Effector CD8-positive, alpha-beta T cell (primary cell): ENCODE results near the gene UPK1A.
"Not testable (repeated sequence)": the region's sequence is repeated elsewhere in the genome, so short reads cannot be mapped to it uniquely, and the experiment has no call there.

ENCODE experiments used
- DNase-seq: peaks from one replicate; lab custom pipeline; 2025; lab: John Stamatoyannopoulos, UW

The UPK1A gene

DNA sequence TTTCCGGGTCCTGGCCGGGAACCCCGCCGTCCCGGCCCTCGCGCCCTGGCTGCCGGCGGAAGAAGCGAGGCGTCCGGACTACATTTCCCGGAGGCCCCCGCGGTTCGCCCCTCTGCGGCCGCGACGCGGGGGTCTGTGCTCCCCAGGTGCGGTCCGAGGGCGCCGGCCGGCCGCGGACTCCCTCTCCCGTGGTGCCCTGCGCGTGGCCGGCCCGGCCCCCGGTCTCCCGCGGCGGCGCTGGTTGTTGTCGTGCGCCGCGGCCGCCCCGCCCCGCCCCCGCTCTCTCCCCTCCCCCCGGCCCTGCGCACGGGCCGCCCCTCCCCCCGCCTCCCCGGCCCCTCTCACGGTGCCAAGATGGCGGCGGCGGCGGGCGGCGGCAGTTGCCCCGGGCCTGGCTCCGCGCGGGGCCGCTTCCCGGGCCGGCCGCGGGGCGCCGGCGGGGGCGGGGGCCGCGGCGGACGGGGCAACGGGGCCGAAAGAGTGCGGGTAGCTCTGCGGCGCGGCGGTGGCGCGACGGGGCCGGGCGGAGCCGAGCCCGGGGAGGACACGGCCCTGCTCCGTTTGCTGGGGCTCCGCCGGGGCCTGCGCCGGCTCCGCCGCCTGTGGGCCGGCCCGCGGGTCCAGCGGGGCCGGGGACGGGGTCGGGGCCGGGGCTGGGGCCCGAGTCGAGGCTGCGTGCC lies 51.5 kb downstream of the UPK1A start, which contains the start of gene KMT2B:
Gene KMT2B (plus strand): TSS at position 339 of the 680 bp plus-strand sequence. CDS start 16 bp downstream, at position 355.
- no peak for DNase-seq

DNA sequence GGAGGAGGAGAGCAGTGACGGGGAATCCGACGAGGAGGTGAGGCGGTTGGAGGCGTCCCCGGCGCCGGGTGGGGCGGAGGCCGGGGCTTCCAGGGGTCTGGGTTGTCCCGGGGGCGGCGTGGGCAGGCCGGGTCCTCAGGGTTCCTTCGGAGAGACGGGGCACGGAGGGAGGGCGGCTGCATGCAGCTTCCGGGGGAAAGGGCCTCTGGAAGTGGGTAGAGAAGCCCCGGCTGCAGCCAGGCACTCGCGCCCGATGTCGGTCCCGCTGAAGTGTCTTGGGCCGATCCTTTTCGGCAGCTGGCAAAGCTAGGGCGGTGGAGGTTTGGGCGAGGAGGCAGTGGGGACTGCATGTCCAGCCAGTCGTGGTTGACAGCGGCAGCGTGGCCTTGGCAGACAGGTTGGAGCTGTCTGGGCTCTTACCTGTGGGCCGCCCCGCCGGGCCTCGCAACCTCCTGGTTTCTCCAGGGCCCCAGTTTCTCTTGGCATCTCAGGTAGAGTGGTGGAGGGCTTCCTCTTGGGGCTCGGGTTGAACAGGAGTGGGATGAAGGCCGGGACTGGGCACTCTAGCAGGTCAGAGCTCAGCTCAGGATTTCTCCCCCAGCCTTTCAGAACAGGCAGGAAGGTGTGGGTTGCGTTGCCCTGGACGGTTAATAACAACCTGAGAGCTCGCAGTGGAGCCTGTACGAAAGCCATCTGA lies 52.2 kb downstream of the UPK1A start:
- DNase-seq = peak; percentile 29

DNA sequence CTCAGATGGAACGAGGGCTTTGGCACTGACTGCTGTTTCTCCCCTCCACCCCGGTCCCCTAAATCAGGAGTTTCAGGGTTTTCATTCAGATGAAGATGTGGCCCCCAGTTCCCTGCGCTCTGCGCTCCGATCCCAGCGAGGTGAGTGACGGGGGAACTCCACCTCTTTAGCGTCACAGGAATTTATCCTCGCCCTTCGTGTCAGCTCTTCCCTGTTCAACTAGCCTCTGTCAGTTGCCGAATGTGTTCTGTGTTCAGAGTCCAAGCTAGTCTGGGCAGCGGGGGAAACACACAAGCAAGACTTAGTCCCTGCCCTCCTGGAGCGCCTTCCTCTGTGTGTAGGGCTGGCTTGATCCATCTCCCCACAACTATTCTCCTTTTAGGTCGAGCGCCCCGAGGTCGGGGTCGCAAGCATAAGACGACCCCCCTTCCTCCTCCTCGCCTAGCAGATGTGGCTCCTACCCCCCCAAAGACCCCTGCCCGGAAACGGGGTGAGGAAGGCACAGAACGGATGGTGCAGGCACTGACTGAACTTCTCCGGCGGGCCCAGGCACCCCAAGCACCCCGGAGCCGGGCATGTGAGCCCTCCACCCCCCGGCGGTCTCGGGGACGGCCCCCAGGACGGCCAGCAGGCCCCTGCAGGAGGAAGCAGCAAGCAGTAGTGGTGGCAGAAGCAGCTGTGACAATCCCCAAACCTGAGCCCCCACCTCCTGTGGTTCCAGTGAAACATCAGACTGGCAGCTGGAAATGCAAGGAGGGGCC lies 53.3 kb downstream of the UPK1A start:
- no peak for DNase-seq

DNA sequence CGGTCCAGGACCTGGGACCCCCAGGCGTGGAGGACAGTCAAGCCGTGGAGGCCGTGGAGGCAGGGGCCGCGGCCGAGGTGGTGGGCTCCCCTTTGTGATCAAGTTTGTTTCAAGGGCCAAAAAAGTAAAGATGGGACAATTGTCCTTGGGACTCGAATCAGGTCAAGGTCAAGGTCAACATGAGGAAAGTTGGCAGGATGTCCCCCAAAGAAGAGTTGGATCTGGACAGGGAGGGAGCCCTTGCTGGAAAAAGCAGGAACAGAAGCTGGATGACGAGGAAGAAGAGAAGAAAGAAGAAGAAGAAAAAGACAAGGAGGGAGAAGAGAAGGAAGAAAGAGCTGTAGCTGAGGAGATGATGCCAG lies 53.8 kb downstream of the UPK1A start:
- no peak for DNase-seq

DNA sequence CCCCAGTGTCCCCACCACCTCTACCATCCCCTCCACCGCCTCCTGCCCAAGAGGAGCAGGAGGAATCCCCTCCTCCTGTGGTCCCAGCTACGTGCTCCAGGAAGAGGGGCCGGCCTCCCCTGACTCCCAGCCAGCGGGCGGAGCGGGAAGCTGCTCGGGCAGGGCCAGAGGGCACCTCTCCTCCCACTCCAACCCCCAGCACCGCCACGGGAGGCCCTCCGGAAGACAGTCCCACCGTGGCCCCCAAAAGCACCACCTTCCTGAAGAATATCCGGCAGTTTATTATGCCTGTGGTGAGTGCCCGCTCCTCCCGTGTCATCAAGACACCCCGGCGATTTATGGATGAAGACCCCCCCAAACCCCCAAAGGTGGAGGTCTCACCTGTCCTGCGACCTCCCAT lies 54.3 kb downstream of the UPK1A start:
- no peak for DNase-seq

DNA sequence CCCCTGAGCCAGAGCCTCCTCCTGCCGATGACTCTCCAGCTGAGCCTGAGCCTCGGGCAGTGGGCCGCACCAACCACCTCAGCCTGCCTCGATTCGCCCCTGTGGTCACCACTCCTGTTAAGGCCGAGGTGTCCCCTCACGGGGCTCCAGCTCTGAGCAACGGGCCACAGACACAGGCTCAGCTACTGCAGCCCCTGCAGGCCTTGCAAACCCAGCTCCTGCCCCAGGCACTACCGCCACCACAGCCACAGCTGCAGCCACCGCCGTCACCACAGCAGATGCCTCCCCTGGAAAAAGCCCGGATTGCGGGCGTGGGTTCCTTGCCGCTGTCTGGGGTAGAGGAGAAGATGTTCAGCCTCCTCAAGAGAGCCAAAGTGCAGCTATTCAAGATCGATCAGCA lies 55.1 kb downstream of the UPK1A start:
- no peak for DNase-seq

DNA sequence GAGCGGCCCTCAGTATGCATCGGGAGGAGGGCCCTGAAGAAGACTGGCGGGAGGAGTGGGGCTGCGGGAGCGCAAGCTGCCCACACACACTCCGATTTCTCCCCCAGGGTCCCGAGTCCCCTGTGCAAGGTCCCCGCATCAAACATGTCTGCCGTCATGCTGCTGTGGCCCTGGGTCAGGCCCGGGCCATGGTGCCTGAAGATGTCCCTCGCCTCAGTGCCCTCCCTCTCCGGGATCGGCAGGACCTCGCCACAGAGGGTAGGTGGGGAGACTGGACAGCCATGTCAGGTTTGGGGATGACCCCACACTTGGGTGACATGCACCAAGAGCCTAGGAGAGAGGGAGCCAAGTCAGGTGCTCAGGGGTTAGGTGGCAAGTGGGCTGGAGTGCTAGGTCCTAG lies 56.1 kb downstream of the UPK1A start:
- no peak for DNase-seq

DNA sequence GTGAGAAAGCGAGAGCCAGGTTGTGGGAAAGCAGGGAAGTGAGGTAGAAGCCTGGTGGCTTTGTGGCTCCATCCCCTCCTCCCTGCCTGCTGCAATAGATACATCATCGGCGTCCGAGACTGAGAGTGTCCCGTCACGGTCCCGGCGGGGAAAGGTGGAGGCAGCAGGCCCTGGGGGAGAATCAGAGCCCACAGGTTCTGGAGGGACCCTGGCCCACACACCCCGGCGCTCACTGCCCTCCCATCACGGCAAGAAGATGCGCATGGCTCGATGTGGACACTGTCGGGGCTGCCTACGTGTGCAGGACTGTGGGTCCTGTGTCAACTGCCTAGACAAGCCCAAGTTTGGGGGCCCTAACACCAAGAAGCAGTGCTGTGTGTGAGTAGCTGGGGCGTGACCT lies 56.6 kb downstream of the UPK1A start:
- DNase-seq = no peak

DNA sequence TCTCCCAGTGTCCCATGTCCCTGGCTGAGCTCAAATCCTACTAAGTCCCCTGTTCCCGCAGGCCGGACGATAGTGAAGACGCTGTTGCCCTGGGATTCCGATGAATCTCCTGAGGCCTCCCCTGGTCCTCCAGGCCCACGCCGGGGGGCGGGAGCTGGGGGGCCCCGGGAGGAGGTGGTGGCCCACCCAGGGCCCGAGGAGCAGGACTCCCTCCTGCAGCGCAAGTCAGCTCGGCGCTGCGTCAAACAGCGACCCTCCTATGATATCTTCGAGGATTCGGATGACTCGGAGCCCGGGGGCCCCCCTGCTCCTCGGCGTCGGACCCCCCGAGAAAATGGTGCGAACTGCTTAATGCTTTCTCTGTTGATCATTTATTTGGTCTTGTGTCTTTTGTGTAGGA lies 57.4 kb downstream of the UPK1A start:
- no peak for DNase-seq

DNA sequence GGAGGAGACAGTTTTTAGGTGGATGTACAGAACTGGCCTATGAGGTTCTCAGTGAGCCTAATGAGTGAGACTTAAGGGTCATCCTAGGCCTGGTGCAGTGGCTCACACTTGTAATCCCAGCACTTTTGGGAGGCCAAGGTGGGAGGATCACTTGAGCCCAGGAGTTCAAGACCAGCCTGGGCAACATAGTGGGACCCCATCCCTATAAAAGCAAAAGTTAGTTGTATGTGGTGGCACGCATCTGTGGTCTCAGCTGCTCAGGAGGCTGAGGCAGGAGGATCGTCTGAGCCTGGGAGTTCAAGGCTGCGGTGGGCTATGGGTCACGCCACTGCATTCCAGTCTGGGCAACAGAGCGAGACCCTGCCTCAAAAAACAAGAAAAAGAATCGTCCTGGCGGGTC lies 57.8 kb downstream of the UPK1A start:
- DNase-seq = not testable (repeated sequence)

DNA sequence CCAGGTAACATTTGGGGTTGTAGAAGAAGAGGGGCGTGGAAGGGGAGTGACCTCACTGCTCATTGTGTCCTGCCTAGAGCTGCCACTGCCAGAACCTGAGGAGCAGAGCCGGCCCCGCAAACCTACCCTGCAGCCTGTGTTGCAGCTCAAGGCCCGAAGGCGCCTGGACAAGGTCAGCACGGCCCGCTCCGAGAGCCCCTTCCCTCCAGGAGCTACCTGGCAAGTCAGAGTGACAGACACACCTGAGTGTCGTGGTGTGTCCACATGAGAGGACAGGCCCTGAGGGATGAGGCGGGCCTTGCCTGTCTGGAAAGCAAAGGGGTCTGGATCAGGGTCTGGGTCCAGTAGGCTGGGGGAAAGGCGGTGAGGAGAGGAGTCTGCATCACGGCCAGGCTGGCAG lies 58.2 kb downstream of the UPK1A start:
- no peak for DNase-seq

DNA sequence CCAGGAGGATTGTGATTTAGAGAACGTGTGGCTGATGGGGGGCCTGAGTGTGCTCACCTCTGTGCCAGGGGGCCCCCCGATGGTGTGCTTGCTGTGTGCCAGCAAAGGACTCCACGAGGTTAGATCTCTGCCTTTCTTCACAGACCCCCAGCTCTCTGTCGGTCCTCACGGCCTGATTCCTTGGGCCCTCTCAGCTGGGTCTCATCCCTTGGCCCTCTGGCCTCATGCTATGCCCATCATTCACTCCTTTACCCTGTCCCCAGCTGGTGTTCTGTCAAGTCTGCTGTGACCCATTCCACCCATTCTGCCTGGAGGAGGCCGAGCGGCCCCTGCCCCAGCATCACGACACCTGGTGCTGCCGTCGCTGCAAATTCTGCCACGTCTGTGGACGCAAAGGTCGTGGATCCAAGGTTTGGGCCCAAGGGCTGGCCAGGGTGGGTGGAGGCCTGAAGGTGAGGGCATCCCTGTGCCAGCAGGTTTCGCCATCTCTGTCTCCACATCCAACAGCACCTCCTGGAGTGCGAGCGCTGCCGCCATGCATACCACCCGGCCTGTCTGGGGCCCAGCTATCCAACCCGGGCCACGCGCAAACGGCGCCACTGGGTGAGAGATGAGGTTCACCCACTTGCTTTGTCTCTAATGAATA lies 59.0 kb downstream of the UPK1A start:
- DNase-seq = no peak

DNA sequence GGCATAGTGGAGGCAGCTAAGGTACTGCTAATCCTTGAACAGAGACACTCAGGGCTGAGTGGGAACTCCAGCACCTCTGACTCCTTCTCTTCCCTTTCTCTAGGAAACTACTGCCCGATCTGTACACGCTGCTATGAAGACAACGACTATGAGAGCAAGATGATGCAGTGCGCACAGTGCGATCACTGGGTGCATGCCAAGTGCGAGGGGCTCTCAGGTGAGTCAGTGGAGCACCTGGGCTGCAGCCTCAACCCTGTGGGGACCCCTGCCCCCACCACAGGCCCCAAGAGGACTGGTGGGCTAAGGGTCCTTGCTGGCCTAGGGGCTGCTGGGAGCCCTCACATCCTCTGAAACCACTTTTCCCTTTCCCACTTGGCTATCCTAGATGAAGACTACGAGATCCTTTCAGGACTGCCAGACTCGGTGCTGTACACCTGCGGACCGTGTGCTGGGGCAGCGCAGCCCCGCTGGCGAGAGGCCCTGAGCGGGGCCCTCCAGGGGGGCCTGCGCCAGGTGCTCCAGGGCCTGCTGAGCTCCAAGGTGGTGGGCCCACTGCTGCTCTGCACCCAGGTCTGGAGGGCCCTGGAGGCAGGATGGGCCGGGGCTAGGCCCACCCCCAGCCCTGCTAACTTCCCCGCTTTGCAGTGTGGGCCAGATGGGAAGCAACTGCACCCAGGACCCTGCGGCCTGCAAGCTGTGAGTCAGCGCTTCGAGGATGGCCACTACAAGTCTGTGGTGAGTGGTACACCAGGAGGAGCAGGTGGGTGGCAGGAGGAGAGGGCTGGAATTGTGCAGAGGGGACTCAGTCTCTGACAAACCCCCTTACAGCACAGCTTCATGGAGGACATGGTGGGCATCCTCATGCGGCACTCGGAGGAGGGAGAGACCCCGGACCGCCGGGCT lies 61.0 kb downstream of the UPK1A start:
- no peak for DNase-seq
